ACC112 (cell line): Measurements from ENCODE around the gene ECHS1.
"Not testable (repeated sequence)": the region's sequence is repeated elsewhere in the genome, so short reads cannot be mapped to it uniquely, and the experiment has no call there.

Experiments used
- H2AFZ ChIP-seq: fragments of 200-600 bp; sonication (generic); one replicate; pipeline ENCODE4 v1.6.0; 2017; ENCODE audit warnings: antibody characterized with exemption, low read length; ENCODE audit not compliant: unreplicated experiment
- H3K27ac ChIP-seq: fragments of 200-600 bp; sonication (generic); 2 replicates; pipeline ENCODE4 v1.5.1; 2014; ENCODE audit warnings: low read depth, mild to moderate bottlenecking, antibody characterized with exemption, low read length, moderate library complexity
- H3K27me3 ChIP-seq: fragments of 200-600 bp; sonication (generic); 2 replicates; pipeline ENCODE4 v1.6.1; 2014; ENCODE audit warnings: mild to moderate bottlenecking, antibody characterized with exemption, low read length, moderate library complexity, mixed read lengths; ENCODE audit not compliant: insufficient read depth
- H3K36me3 ChIP-seq: fragments of 200-600 bp; sonication (generic); 2 replicates; pipeline ENCODE4 v1.6.1; 2016; ENCODE audit warnings: mild to moderate bottlenecking, antibody characterized with exemption, low read length, moderate library complexity, mixed read lengths; ENCODE audit not compliant: insufficient read depth
- H3K4me1 ChIP-seq: fragments of 200-600 bp; sonication (generic); one replicate; pipeline ENCODE4 v1.6.1; 2016; ENCODE audit warnings: low read length, mixed read lengths; ENCODE audit not compliant: insufficient read depth, unreplicated experiment, control insufficient read depth
- H3K4me3 ChIP-seq: fragments of 200-600 bp; sonication (generic); 2 replicates; pipeline ENCODE4 v1.5.1; 2014; ENCODE audit warnings: mild to moderate bottlenecking, low read depth, low read length
- H3K79me2 ChIP-seq: fragments of 200-600 bp; sonication (generic); one replicate; pipeline ENCODE4 v1.6.0; 2016; ENCODE audit warnings: low read length; ENCODE audit not compliant: control insufficient read depth, unreplicated experiment, insufficient read depth

Gene ECHS1

GRCh38 chr10:133373174-133374090 is at the start of gene ECHS1:
ECHS1 (minus strand) TSS chr10:133373354; CDS start chr10:133373333, 21 bp downstream.
- H3K27me3 ChIP-seq, result no peaks in the 10 kb centered on the region
- peak within 1 kb of the TSS; percentile 63; the same call in 1 of the 2 replicates for H3K27ac ChIP-seq
- H3K4me3 ChIP-seq, result peak within 1 kb of the TSS; percentile 86
- H2AFZ ChIP-seq, result peak within 1 kb of the TSS; percentile 45
- H3K36me3 ChIP-seq, result no peaks in the 10 kb centered on the region; the same call in 1 of the 2 replicates
- peaks cover 4% of the 10 kb centered on the region for H3K4me1 ChIP-seq
- H3K79me2 ChIP-seq, result peaks cover 7% of the 10 kb centered on the region

GRCh38 chr10:133422223-133422806 is 49.2 kb upstream of the ECHS1 start:
- Histone ChIP-seq H3K79me2 (no peaks in the 10 kb centered on the region), H3K27me3 (peaks cover 6% of the 10 kb centered on the region; the same call in 1 of the 2 replicates), H3K4me3 (no peak overlapping the region), H3K36me3 (no peaks in the 10 kb centered on the region), H3K27ac (no peak overlapping the region), H3K4me1 (no peaks in the 10 kb centered on the region), H2AFZ (no peak overlapping the region)

GRCh38 chr10:133421336-133422222 is 48.4 kb upstream of the ECHS1 start:
- no peak overlapping the region for H2AFZ ChIP-seq
- H3K27ac ChIP-seq, result no peak overlapping the region
- H3K4me1 ChIP-seq, result no peaks in the 10 kb centered on the region
- H3K4me3 ChIP-seq, result no peak overlapping the region
- H3K36me3 ChIP-seq, result no peaks in the 10 kb centered on the region
- H3K79me2 ChIP-seq, result no peaks in the 10 kb centered on the region
- peaks cover 6% of the 10 kb centered on the region; the same call in 1 of the 2 replicates for H3K27me3 ChIP-seq

- H2AFZ ChIP-seq, result no peak overlapping the region
- H3K36me3 ChIP-seq, result 0 out of 2 replicates have a peak, but pooled peaks cover 2% of the 10 kb centered on the region
- no peak overlapping the region for H3K27ac ChIP-seq
- peaks cover 6% of the 10 kb centered on the region; the same call in 1 of the 2 replicates for H3K27me3 ChIP-seq
- H3K4me3 ChIP-seq, result no peak overlapping the region
- peaks cover 3% of the 10 kb centered on the region for H3K79me2 ChIP-seq
- no peaks in the 10 kb centered on the region for H3K4me1 ChIP-seq
Observed at GRCh38 chr10:133420579-133420978, 47.4 kb upstream of the ECHS1 start.

GRCh38 chr10:133420028-133420427 is 46.9 kb upstream of the ECHS1 start:
- peaks cover 6% of the 10 kb centered on the region; the same call in 1 of the 2 replicates for H3K27me3 ChIP-seq
- H2AFZ ChIP-seq, result no peak overlapping the region
- peaks cover 7% of the 10 kb centered on the region for H3K36me3 ChIP-seq
- no peak overlapping the region for H3K4me3 ChIP-seq
- no peak overlapping the region for H3K27ac ChIP-seq
- H3K79me2 ChIP-seq, result peaks cover 7% of the 10 kb centered on the region
- H3K4me1 ChIP-seq, result no peaks in the 10 kb centered on the region

GRCh38 chr10:133419211-133419950 is 46.2 kb upstream of the ECHS1 start:
- Histone ChIP-seq H3K27ac (no peak overlapping the region), H3K79me2 (peaks cover 7% of the 10 kb centered on the region)

GRCh38 chr10:133418289-133418993 is 45.3 kb upstream of the ECHS1 start:
- Histone ChIP-seq H3K4me3 (no peak overlapping the region), H3K4me1 (no peaks in the 10 kb centered on the region), H3K36me3 (peaks cover 10% of the 10 kb centered on the region), H3K27ac (no peak overlapping the region), H2AFZ (no peak overlapping the region), H3K27me3 (peaks cover 6% of the 10 kb centered on the region; the same call in 1 of the 2 replicates), H3K79me2 (peaks cover 7% of the 10 kb centered on the region)

More at GRCh38 chr10:133419211-133419950, 46.2 kb upstream of the ECHS1 start:
- no peak overlapping the region for H3K4me3 ChIP-seq
- H2AFZ ChIP-seq, result no peak overlapping the region
- peaks cover 8% of the 10 kb centered on the region for H3K36me3 ChIP-seq
- no peaks in the 10 kb centered on the region for H3K4me1 ChIP-seq
- peaks cover 6% of the 10 kb centered on the region; the same call in 1 of the 2 replicates for H3K27me3 ChIP-seq

- peaks cover 37% of the 10 kb centered on the region for H3K36me3 ChIP-seq
Observed at GRCh38 chr10:133415752-133416151, 42.6 kb upstream of the ECHS1 start.

GRCh38 chr10:133414401-133414800 is 41.2 kb upstream of the ECHS1 start:
- H3K4me3 ChIP-seq, H3K27me3 ChIP-seq, H2AFZ ChIP-seq, H3K4me1 ChIP-seq, H3K27ac ChIP-seq: not testable (repeated sequence)
- peaks cover 49% of the 10 kb centered on the region for H3K36me3 ChIP-seq
- H3K79me2 ChIP-seq, result peaks cover 20% of the 10 kb centered on the region

More at GRCh38 chr10:133415752-133416151, 42.6 kb upstream of the ECHS1 start:
- Histone ChIP-seq H3K79me2 (peaks cover 14% of the 10 kb centered on the region), H3K27ac (no peak overlapping the region), H3K4me3 (no peak overlapping the region), H3K27me3 (no peaks in the 10 kb centered on the region), H2AFZ (no peak overlapping the region), H3K4me1 (no peaks in the 10 kb centered on the region)
